H9 (cell line): ENCODE measurements around the gene BLVRB. TPM values are rescaled to one million over a fixed set of nuclear protein-coding genes. Genes with fewer than 3 reads are reported as not detected.
A peak's percentile ranks its signal among the peaks of the same experiment; 100 is the strongest.

Experiments
- DNase-seq: peaks from one replicate; pipeline ENCODE4 v3.0.0-alpha.2; 2017
- H2AFZ ChIP-seq: one replicate; pipeline ENCODE4 v1.6.1; 2013; ENCODE audit warnings: mild to moderate bottlenecking, low read length, control low read depth, moderate library complexity
- H2AK5ac ChIP-seq: 2 replicates; pipeline ENCODE4 v1.6.1; 2013; ENCODE audit warnings: low read length, control low read depth, mixed read lengths; ENCODE audit not compliant: insufficient read length
- H2BK120ac ChIP-seq: one replicate; pipeline ENCODE4 v1.6.1; 2013; ENCODE audit warnings: low read depth, mild to moderate bottlenecking, low read length, control low read depth, inconsistent platforms; ENCODE audit not compliant: poor library complexity, severe bottlenecking
- H2BK12ac ChIP-seq: 2 replicates; pipeline ENCODE4 v1.6.1; 2013; ENCODE audit warnings: low read length, control low read depth, mixed read lengths, low read depth; ENCODE audit not compliant: insufficient read length
- H2BK15ac ChIP-seq: 2 replicates; pipeline ENCODE4 v1.6.1; 2013; ENCODE audit warnings: low read depth, low read length, control low read depth
- H2BK20ac ChIP-seq: one replicate; pipeline ENCODE4 v1.6.1; 2013; ENCODE audit warnings: low read depth, mild to moderate bottlenecking, low read length, control low read depth, inconsistent platforms; ENCODE audit not compliant: poor library complexity, severe bottlenecking
- H2BK5ac ChIP-seq: 2 replicates; pipeline ENCODE4 v1.6.1; 2013; ENCODE audit warnings: low read length, control low read depth, mixed read lengths; ENCODE audit not compliant: insufficient read length
- H3K14ac ChIP-seq: 2 replicates; pipeline ENCODE4 v1.6.1; 2013; ENCODE audit warnings: low read length, control low read depth; ENCODE audit not compliant: insufficient read depth
- H3K18ac ChIP-seq: 2 replicates; pipeline ENCODE4 v1.6.1; 2013; ENCODE audit warnings: low read depth, mild to moderate bottlenecking, mixed read lengths, low read length, control low read depth; ENCODE audit not compliant: insufficient read length
- H3K23ac ChIP-seq: 2 replicates; pipeline ENCODE4 v1.6.1; 2013; ENCODE audit warnings: low read length, control low read depth, mixed read lengths, low read depth; ENCODE audit not compliant: insufficient read length
- H3K23me2 ChIP-seq: 2 replicates; pipeline ENCODE4 v1.6.1; 2013; ENCODE audit warnings: low read depth, mild to moderate bottlenecking, mixed read lengths, low read length, control low read depth; ENCODE audit not compliant: insufficient read length, poor library complexity, severe bottlenecking
- H3K27ac ChIP-seq: 2 replicates; pipeline ENCODE4 v1.5.1; 2013; ENCODE audit warnings: low read length, control low read depth, mixed read lengths, low read depth; ENCODE audit not compliant: insufficient read length
- H3K27me3 ChIP-seq: 2 replicates; pipeline ENCODE4 v1.6.1; 2013; ENCODE audit warnings: low read length, control low read depth, inconsistent platforms; ENCODE audit not compliant: insufficient read depth
- H3K4ac ChIP-seq: 2 replicates; pipeline ENCODE4 v1.6.1; 2013; ENCODE audit warnings: low read depth, mild to moderate bottlenecking, control low read depth, inconsistent platforms, low read length, moderate library complexity
- H3K4me1 ChIP-seq: 2 replicates; pipeline ENCODE4 v1.6.1; 2013; ENCODE audit warnings: low read length, control low read depth, inconsistent platforms; ENCODE audit not compliant: insufficient read depth
- H3K4me2 ChIP-seq: 2 replicates; pipeline ENCODE4 v1.6.1; 2013; ENCODE audit warnings: low read length, control low read depth, mixed read lengths; ENCODE audit not compliant: insufficient read length, insufficient read depth
- H3K56ac ChIP-seq: 2 replicates; pipeline ENCODE4 v1.6.1; 2013; ENCODE audit warnings: low read depth, mild to moderate bottlenecking, mixed read lengths, low read length, control low read depth; ENCODE audit not compliant: insufficient read length
- H3K79me1 ChIP-seq: 2 replicates; pipeline ENCODE4 v1.6.1; 2013; ENCODE audit warnings: low read depth, mild to moderate bottlenecking, moderate library complexity, low read length, control low read depth, inconsistent platforms; ENCODE audit not compliant: insufficient read depth, poor library complexity, severe bottlenecking
- H3K79me2 ChIP-seq: 2 replicates; pipeline ENCODE4 v1.6.1; 2013; ENCODE audit warnings: low read length, control low read depth, inconsistent platforms; ENCODE audit not compliant: insufficient read depth
- H3K9ac ChIP-seq: 2 replicates; pipeline ENCODE4 v1.6.1; 2013; ENCODE audit warnings: low read length, control low read depth, mixed read lengths; ENCODE audit not compliant: insufficient read length; ENCODE audit errors: extremely low read depth
- H3K9me3 ChIP-seq: one replicate; pipeline ENCODE4 v1.6.1; 2013; ENCODE audit warnings: low read depth, low read length, inconsistent platforms; ENCODE audit not compliant: control insufficient read depth
- H3T11ph ChIP-seq: one replicate; pipeline ENCODE4 v1.6.1; 2013; ENCODE audit warnings: mild to moderate bottlenecking, low read length, control low read depth, inconsistent platforms
- H4K20me1 ChIP-seq: one replicate; pipeline ENCODE4 v1.6.1; 2013; ENCODE audit not compliant: control insufficient read depth, insufficient read length, insufficient read depth
- H4K5ac ChIP-seq: 2 replicates; pipeline ENCODE4 v1.6.1; 2013; ENCODE audit warnings: low read depth, mild to moderate bottlenecking, mixed read lengths, low read length, control low read depth; ENCODE audit not compliant: insufficient read length
- H4K8ac ChIP-seq: replicated peaks from 2 replicates; pipeline ENCODE4 v1.6.1; 2013; ENCODE audit warnings: low read length, control low read depth, mixed read lengths, low read depth; ENCODE audit not compliant: insufficient read length
- H4K91ac ChIP-seq: 2 replicates; pipeline ENCODE4 v1.6.1; 2013; ENCODE audit warnings: low read depth, mild to moderate bottlenecking, moderate library complexity, mixed read lengths, low read length, control low read depth; ENCODE audit not compliant: insufficient read length
- H3K27ac Mint-ChIP-seq, 3 experiments: 2 replicates in 2 of 3; 3 replicates in 1 of 3; pipeline ENCODE4 v1.8.0; 2020 to 2021; ENCODE audit warnings: mixed read lengths in 3 of 3, mild to moderate bottlenecking in 1 of 3, moderate library complexity in 1 of 3
- H3K27me3 Mint-ChIP-seq: 2 replicates; pipeline ENCODE4 v1.8.0; 2021; ENCODE audit warnings: low read depth, mild to moderate bottlenecking, moderate library complexity, mixed read lengths
- H3K36me3 Mint-ChIP-seq, 3 experiments: 2 replicates in 2 of 3; 3 replicates in 1 of 3; pipeline ENCODE4 v1.8.0; 2020 to 2021; ENCODE audit warnings: low read depth in 3 of 3, mixed read lengths in 3 of 3; ENCODE audit not compliant: insufficient read depth in 1 of 3
- H3K4me1 Mint-ChIP-seq, 2 experiments: 2 replicates each; pipeline ENCODE4 v1.8.0; 2020; ENCODE audit warnings: mixed read lengths in 2 of 2
- H3K4me3 Mint-ChIP-seq, 2 experiments: 2 replicates in 1 of 2; 3 replicates in 1 of 2; pipeline ENCODE4 v1.8.0; 2020 to 2021; ENCODE audit warnings: mild to moderate bottlenecking in 2 of 2, mixed read lengths in 2 of 2, moderate library complexity in 1 of 2
- H3K9me3 Mint-ChIP-seq, 2 experiments: 2 replicates in 1 of 2; 3 replicates in 1 of 2; pipeline ENCODE4 v1.8.0; 2020; ENCODE audit warnings: mild to moderate bottlenecking in 2 of 2, mixed read lengths in 2 of 2, moderate library complexity in 1 of 2
- WGBS: extraction: QIAGEN DNeasy Blood & Tissue Kit; methylation state at CpG from one replicate; pipeline ENCODE4 v1.1.7; 2013; ENCODE audit warnings: missing lambda C conversion rate, low lambda C conversion rate, mixed read lengths; ENCODE audit not compliant: insufficient read length; ENCODE audit errors: extremely low coverage; 5-methylcytosine and 5-hydroxymethylcytosine counted together
- long read RNA-seq: library from polyadenylated mRNA; unstranded; transcript quantifications from one replicate; pipeline ENCODE4 v2.0.0, GENCODE V29; 2020
- total RNA-seq: library from RNA; stranded (reverse); gene quantifications from 2 replicates; pipeline ENCODE4 v1.2.1, GENCODE V29; 2021
- TF ChIP-seq, protein P1 (sequence below): fragments of 200-600 bp; sonication (generic); conservative IDR thresholded peaks from 3 replicates; pipeline ENCODE4 v1.8.0; 2021; ENCODE audit warnings: antibody characterized with exemption, mild to moderate bottlenecking

The BLVRB gene
- 27.9 and 30.4 TPM in 2 replicates for total RNA-seq
- long read RNA-seq, transcript BLVRB-201 (5 exons, 873 nt) = major isoform, 24 of 26 reads
- long read RNA-seq, partial matches to known transcripts = 0 of 26 reads
- long read RNA-seq, other reads (novel, unspliced or antisense) = 2 of 26 reads

DNA sequence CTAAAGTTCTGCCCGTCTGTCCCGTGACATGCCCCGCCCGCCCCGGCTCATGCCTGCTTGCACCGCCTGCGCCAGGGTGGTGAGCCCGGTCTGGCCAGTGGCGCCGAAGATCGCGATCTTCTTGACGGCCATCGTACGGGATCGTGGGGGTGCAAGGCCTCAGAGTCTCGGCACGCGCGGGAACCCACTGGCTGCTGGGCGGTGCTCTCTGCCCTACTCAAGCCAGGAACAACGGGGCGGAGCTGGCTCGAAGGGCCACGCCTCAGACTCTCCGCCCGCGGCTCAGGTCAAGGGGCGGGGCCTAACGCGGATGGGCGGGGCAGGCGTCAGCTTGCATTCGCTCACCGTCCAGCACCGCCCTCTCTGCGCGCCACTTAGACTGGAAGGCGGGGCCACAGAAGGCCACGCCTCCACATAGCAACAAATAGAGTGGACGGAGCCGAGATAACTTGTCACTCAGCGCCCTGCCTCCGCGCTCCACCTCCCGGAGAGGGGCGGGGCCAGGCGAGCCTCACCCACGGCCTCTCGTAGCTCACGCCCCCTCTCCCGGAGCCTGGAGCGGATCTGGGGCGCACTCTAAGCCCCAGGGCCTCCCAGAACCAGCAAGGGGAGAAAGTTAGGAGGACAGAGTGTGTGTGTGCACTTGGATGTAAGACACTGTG, at the start of gene BLVRB:
TSS of gene BLVRB (minus strand) at position 189 of the 662 bp plus-strand sequence. CDS start at position 132, 57 bp downstream.
- no peak within 1 kb of the TSS for H3K56ac ChIP-seq
- Mint-ChIP-seq H3K4me3 (peak within 1 kb of the TSS; percentile 79 to 83), H3K9me3 (peaks cover 0 to 5% of the 10 kb centered on the region in 2 experiments; a peak in 3 of 5 replicates), H3K27ac (peak within 1 kb of the TSS; percentile 18 to 87 (median 37); a peak in 2 of 7 replicates), H3K27me3 (peaks cover 44% of the 10 kb centered on the region), H3K4me1 (peaks cover 14 to 18% of the 10 kb centered on the region in 2 experiments), H3K36me3 (peaks cover 0 to 4% (median 0%) of the 10 kb centered on the region in 3 experiments; a peak in 1 of 7 replicates)
- H3T11ph ChIP-seq = no peak within 1 kb of the TSS
- TF ChIP-seq, protein P1, sequence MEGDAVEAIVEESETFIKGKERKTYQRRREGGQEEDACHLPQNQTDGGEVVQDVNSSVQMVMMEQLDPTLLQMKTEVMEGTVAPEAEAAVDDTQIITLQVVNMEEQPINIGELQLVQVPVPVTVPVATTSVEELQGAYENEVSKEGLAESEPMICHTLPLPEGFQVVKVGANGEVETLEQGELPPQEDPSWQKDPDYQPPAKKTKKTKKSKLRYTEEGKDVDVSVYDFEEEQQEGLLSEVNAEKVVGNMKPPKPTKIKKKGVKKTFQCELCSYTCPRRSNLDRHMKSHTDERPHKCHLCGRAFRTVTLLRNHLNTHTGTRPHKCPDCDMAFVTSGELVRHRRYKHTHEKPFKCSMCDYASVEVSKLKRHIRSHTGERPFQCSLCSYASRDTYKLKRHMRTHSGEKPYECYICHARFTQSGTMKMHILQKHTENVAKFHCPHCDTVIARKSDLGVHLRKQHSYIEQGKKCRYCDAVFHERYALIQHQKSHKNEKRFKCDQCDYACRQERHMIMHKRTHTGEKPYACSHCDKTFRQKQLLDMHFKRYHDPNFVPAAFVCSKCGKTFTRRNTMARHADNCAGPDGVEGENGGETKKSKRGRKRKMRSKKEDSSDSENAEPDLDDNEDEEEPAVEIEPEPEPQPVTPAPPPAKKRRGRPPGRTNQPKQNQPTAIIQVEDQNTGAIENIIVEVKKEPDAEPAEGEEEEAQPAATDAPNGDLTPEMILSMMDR = no peak
- H4K8ac ChIP-seq = no peak within 1 kb of the TSS
- no peaks in the 10 kb centered on the region for H3K79me1 ChIP-seq
- H3K27me3 ChIP-seq = peaks cover 11% of the 10 kb centered on the region; the same call in 1 of the 2 replicates
- DNase-seq = peak; percentile 99
- no peak within 1 kb of the TSS for H3K18ac ChIP-seq
- no peak within 1 kb of the TSS for H2BK12ac ChIP-seq
- no peaks in the 10 kb centered on the region; the same call in 1 of the 2 replicates for H3K4me1 ChIP-seq
- H2AFZ ChIP-seq = no peak within 1 kb of the TSS
- H2BK120ac ChIP-seq = no peak within 1 kb of the TSS
- H3K79me2 ChIP-seq = no peaks in the 10 kb centered on the region
- no peak within 1 kb of the TSS; the same call in 1 of the 2 replicates for H3K14ac ChIP-seq
- no peak within 1 kb of the TSS for H2BK5ac ChIP-seq
- H3K23me2 ChIP-seq = no peaks in the 10 kb centered on the region
- no peak within 1 kb of the TSS for H4K5ac ChIP-seq
- H4K91ac ChIP-seq = no peak within 1 kb of the TSS
- H4K20me1 ChIP-seq = no peaks in the 10 kb centered on the region
- whole genome bisulfite sequencing = no CpG with 5 or more reads among the region's 54 CpGs
- no peak within 1 kb of the TSS for H3K27ac ChIP-seq
- no peaks in the 10 kb centered on the region for H3K9me3 ChIP-seq
- peak within 1 kb of the TSS; percentile 33 for H3K9ac ChIP-seq
- no peak within 1 kb of the TSS for H2AK5ac ChIP-seq
- H3K4ac ChIP-seq = no peak within 1 kb of the TSS
- H3K23ac ChIP-seq = no peak within 1 kb of the TSS
- H2BK15ac ChIP-seq = no peak within 1 kb of the TSS
- peak within 1 kb of the TSS; percentile 62 for H3K4me2 ChIP-seq
- H2BK20ac ChIP-seq = no peak within 1 kb of the TSS
